ENCODE measurements around the gene HTR1D.
A peak's percentile ranks its signal among the peaks of the same experiment; 100 is the strongest.
"Not testable (repeated sequence)": the region's sequence is repeated elsewhere in the genome, so short reads cannot be mapped to it uniquely, and the experiment has no call there.

HTR1D gene

GRCh38 chr1:23216771-23217420 is 406 bp downstream of the HTR1D start:
- FAIRE-seq = no peak
- DNase-seq (ENCODE audit: low spot score) = no peak

DNA sequence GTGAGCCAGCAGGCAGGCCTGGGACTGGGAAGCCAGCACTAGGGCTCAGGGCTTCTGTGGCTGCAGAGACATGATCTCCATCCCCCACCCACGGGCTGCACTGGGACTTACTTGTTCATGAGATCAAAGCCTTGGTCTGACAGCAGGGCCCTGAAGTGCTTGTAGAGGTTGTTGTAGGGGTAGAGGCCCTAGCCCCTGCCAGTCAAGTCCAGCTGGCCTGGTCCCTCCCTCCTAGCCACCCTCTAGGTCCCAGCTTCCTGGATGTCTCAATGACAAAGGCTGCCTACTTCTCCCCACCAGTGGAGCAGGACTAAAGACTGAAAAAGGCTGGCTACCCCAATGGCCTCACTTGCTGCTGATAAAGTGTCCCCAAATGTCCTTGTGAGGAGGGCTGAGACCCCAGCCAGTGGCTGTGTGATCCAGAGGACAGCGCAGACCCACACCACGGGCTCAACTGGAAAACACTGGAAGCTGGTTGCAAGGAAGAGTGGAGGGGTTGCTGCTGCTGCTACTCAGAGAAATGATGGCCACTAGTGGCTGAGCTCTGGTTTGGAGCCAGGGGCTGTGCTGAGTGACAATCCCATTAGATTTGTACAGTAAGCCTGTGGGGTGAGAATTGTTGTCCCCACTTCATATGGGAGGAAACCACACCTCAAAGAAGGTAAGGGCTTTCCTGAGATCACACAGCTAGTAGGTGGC is 1.4 kb downstream of the HTR1D start:
- DNase-seq (ENCODE audit: low spot score) = no peak
- no peak for FAIRE-seq

DNA sequence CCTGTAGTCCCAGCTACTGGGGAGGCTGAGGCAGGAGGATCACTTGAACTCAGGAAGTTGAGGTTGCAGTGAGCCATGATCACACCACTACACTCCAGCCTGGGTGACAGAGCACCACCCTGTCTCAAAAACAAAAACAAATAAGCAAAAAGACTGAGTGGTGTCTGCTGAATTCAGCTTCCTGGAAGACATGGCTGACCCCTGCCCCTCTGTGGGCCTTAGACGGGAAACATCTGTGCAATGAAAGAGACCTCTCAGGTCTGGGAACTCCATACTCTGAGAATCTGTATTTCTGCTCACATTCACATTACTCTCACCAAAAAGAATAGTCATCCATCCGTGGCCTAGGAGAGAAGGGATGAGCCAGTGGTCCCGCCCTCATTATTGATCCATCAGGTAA is 2.0 kb downstream of the HTR1D start:
- FAIRE-seq = no peak
- DNase-seq (ENCODE audit: low spot score) = no peak

- FAIRE-seq = no peak
- DNase-seq (ENCODE audit: low spot score) = no peak
Observed at GRCh38 chr1:23214640-23215039, 2.7 kb downstream of the HTR1D start.

DNA sequence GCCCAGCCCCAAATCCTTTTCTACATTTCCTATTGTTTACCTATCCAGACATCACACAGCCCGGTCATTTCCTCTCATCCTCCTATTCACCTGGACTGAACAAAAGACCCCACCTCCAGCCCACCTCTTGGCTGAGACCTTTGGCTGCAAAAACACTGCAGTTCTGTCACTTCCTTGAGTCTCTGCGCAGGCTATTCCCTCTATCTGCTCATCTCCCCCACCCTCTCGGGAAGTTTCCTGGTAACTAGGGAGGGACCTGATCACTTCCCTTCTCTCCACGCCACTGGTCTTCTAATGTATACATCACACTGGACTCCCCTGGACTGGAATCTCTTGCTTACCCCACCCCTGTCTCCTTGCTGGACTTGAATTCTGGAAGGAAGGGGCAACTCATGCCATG is 5.3 kb downstream of the HTR1D start:
- no peak for FAIRE-seq
- DNase-seq (ENCODE audit: low spot score) = no peak

DNA sequence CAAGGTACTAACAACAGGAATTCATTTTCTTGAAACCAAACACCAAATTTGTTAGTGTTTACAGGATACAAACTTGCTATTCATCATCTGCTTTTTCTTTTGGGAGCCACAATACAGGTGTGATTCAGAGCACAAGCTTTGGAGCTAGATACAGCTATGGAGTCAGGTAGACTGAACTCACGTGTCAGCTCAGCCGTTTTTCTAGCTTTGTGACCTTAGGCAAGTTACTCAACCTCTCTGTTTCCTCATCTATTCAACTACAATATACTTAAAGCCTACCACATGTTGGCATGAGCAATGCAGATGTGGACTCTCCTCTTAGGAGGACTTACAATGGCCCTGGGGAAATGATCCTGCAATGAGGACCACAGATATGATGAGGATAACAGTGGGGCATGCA is 6.3 kb downstream of the HTR1D start:
- FAIRE-seq (no peak), DNase-seq (ENCODE audit: low spot score) (no peak)

GRCh38 chr1:23210351-23210785 is 6.9 kb downstream of the HTR1D start:
- FAIRE-seq (no peak), DNase-seq (ENCODE audit: low spot score) (peak; percentile 45)

DNA sequence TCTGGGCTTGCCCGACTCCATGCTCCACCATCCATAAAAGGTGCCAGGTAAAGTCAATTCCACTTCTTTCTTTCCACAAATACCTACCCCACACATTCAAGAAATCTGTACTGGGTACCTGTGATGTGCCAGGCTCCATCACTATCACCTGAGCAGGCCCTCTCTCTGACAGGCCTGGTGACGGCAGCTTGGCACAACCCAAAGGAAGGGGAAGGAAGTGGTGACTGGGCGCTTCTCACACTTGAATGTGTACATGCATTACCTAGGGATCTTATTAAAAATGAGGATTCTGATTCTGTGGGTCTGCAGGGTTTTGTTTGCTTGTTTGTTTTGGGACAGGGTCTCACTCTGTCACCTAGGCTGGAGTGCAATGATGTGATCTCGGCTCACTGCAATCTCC is 7.5 kb downstream of the HTR1D start:
- DNase-seq (ENCODE audit: low spot score) (no peak), FAIRE-seq (no peak)

- DNase-seq (ENCODE audit: low spot score) (no peak), FAIRE-seq (no peak)
Observed at GRCh38 chr1:23208527-23208926, 8.8 kb downstream of the HTR1D start.

GRCh38 chr1:23207733-23208132 is 9.6 kb downstream of the HTR1D start:
- not testable (repeated sequence) for FAIRE-seq; DNase-seq (ENCODE audit: low spot score)

- peak; percentile 50 for FAIRE-seq
- peak; percentile 37 for DNase-seq (ENCODE audit: low spot score)
Observed at GRCh38 chr1:23202263-23202749, 15.0 kb downstream of the HTR1D start.

DNA sequence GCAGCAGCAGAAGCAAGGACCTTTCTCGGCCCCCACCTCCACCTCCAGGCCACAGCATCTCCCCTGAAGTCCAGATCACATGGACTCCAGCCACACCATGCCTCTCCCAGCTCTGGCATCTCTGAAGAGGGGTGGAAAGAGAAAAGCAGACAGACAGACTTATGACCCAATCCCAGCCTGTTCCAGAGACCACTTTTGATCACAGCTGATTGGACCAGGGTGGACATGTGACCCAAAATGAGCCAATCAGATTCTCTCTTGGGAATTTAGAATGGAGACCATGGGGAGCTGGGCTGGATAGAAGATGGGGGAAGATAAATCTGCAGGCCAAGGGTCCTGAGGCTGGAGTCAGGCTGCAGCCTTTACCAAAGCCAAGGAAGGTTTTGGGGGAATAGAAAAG is 16.4 kb downstream of the HTR1D start:
- no peak for DNase-seq (ENCODE audit: low spot score)
- FAIRE-seq = no peak

DNA sequence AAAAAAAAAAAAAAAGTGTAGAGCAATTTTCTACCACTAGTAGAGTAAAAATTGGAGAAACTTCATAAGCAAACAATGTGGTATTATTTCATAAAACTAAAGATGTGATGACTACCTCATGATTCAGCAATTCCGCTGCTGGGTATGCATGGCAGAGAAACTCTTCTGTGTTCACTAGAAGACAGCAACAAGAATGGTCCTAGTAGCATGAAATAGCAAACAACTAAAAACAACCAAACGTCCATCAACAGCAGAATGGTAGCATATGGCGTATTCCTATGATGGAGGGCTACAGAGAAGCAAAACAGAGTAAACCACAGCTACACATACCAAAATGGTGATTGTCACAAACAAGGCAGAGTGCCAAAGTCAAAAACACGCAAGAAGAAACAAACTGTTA is 18.9 kb downstream of the HTR1D start:
- peak; percentile 87 for DNase-seq (ENCODE audit: low spot score)
- FAIRE-seq = peak; percentile 68

- peak; percentile 96 for FAIRE-seq
Observed at GRCh38 chr1:23196627-23197328, 20.5 kb downstream of the HTR1D start.

GRCh38 chr1:23194119-23194984 is 22.9 kb downstream of the HTR1D start:
- FAIRE-seq = peak; percentile 88
- DNase-seq (ENCODE audit: low spot score) = peak; percentile 98

More at GRCh38 chr1:23196627-23197328, 20.5 kb downstream of the HTR1D start:
- DNase-seq (ENCODE audit: low spot score) = peak; percentile 98

- FAIRE-seq (no peak), DNase-seq (ENCODE audit: low spot score) (no peak)
Observed at GRCh38 chr1:23193391-23194118, 23.7 kb downstream of the HTR1D start.

GRCh38 chr1:23191199-23191598 is 26.1 kb downstream of the HTR1D start:
- no peak for FAIRE-seq
- DNase-seq (ENCODE audit: low spot score) = no peak

- FAIRE-seq (peak; percentile 81), DNase-seq (ENCODE audit: low spot score) (peak; percentile 94)
Observed at GRCh38 chr1:23188936-23189452, 28.3 kb downstream of the HTR1D start.

DNA sequence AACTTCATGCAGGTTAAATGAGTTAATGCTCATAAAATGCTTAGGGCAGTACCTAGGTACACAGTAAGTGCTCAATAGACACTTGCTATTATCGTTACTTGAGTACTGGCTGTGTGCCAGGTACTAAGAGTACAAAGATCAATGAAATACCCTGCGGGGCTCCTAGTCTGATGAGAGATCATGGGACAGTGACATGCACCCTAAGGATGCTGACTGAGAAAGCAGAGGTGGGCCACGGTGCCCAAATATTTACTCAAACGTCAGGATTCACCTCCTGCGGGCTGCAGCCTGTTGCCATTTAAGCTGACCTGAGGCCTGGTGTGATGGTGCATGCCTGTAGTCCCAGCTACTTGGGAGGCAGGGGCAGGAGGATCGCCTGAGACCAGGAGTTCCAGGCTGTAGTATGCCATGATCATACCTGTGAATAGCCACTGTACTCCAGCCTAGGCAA is 28.8 kb downstream of the HTR1D start:
- no peak for FAIRE-seq
- DNase-seq (ENCODE audit: low spot score) = no peak

GRCh38 chr1:23187637-23188036 is 29.7 kb downstream of the HTR1D start:
- FAIRE-seq = no peak

More at GRCh38 chr1:23187637-23188036, 29.7 kb downstream of the HTR1D start:
- no peak for DNase-seq (ENCODE audit: low spot score)

Measured in RCC 7860 (cell line).